GM18499 (cell line): ENCODE data around the gene SDCCAG8.

Experiments used
- ATAC-seq: cut with Tn5 transposase; IDR thresholded peaks from one replicate; pipeline ENCODE4 v1.9.1; 2021; ENCODE audit warnings: moderate number of reproducible peaks; ENCODE audit not compliant: insufficient read depth, unreplicated experiment

The SDCCAG8 gene

DNA sequence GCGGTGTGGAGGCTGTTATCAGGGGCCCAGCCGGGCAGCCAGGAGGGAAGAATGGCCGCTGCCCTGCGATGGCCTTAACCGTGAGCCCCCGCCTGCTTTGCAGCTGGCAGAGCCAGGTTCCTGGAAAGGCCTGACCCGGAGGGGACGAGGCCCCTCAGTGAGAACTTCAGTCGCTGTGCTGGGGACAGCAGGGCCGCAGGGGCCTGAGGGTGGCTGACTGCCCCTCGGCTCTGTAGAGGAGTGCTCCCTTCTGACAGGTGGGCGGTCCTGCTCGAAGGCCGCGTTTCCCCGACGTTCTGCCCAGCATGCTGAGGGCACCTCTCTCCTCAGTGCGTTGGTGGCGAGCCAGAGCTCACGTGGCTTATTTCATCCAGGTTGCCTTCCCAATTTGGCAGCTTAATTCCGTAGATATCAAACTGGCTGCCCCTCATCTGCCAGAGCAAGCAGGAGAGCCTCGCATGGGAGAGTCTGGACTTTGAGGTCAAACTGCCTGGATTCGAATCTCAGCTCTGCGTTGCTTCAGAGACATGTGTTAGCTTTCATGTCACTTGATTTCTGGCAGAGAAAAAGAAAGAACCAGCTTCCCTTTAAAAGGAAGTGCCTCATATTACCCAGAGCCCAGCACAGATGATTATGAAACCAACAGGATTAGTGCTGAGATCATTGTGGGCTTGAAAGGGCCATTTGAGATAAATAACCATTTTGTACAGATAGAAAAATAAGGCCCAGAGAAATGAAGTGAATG, 239.8 kb downstream of the SDCCAG8 start:
- no peak for ATAC-seq

DNA sequence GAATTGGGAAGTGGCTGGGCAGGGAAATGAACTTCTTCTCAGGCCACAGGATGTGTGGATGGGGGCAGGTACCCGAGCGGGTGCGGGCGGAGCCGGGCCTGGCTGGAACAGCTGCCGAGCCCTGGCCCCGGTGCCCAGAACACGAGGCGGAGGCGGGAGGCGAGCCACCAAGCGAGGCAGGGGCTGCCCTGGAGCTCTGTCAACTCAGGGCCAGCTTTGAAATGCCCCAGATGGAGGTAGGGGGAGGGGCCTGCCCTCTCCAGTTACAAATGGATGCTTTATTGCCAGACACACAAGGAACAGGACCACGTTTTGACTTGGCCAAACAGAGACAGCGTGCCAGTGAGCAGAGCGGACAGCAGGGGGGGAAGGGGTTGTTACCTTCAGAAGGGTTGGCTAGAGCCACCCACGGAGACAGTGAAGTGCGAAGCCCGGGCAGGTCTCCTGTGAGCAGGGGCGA, 240.4 kb downstream of the SDCCAG8 start:
- ATAC-seq: no peak

DNA sequence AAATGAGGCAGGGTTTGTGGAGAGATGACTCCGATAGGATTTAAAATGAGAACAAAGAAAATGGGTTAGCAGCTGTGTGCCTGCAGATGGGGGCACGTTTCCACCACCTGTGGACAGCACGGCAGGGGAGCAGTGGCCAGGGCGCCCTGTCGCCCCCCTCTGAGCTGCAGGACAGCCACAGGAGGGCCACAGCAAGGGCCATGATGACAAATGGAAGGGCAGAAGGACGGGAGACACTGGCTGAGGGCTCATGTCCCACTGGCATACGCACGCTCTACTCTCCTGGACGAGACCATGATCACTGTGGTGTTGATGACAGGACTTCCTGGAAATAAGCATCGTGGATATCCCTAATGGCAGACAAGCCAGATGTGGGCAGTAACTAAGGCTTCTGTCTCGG, 241.0 kb downstream of the SDCCAG8 start:
- no peak for ATAC-seq

DNA sequence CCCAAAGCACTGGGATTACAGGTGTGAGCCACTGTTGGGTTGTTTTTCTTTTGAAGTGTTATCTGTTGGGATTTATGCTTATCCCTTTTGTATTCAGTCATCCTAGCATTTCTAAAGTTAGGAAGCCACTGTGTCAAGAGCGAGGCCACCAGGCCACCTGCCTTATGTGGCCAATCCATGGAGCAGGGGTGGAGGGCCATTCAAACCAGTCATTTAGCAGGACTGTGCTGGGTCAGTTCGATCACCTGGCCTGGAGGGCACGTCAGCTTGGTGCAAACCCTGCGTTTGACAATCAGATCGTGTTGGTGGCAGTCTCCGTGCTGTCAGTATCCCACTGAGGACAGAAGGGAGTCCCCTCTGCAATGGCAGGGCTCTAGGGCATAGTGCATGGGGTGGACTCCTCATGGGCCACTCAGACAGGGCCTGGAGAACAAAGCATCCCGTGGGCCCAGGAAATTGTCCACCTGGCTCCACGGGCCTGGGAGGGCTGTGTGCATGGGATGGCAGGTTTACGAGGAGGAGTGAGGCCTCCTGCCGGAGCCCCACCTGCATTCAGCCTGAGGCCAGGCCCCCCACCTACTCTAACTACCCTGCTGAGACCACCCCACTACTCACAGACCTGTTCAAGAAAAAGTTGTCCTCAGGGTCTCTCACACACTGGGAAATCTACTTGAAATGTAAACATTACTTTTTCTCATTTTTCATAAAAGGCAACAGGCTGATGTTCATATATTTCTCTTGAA, 242.3 kb downstream of the SDCCAG8 start:
- ATAC-seq: no peak

DNA sequence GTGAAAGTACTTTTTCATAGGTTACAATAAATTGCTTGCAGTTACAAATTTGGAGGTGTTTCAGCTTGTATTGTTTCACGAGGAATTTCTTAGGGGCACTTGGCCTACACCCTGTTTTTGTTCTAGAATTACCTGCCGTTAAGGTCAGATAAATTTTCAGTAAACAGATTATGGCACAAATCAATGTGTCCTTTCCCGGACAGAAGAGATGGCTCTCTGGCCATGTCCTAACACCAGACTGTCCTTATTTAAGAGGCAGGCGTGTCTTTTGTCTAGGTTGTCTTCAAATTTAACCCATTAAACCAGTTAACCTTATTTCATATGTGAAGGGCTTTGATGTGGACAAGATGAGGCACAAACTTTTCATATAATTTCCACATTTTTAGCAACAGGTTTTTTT, 243.4 kb downstream of the SDCCAG8 start:
- no peak for ATAC-seq

DNA sequence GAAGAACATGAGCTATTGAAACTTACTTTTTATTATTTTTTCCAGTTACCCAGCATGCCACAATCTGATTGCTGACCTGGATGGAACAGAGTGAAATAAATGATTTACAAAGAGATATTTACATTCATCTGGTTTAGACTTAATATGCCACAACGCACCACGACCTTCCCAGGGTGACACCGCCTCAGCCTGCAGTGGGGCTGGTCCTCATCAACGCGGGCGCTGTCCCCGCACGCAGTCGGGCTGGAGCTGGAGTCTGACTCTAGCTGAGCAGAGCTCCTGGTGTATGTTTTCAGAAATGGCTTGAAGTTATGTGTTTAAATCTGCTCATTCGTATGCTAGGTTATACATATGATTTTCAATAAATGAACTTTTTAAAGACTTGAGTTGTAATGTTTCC, 243.9 kb downstream of the SDCCAG8 start:
- ATAC-seq: no peak

DNA sequence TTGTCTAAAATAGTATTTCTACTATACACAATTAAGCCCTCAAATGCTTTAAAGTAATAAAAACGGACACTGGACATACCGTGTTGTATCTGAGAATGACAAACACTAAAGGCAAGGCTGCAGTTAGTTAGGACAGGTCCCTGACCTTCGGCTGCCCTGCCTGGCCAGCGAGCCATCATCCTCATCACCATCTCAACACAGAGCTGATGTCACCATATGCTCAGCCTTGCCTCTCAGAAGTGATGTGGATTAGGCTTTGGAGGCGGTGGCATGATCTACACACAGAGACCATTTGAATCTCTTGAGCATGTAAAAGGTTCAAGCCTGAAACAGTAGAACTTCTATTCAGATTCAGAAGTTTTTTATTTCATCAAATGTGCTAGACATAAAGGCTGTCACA, 244.7 kb downstream of the SDCCAG8 start:
- ATAC-seq: no peak

DNA sequence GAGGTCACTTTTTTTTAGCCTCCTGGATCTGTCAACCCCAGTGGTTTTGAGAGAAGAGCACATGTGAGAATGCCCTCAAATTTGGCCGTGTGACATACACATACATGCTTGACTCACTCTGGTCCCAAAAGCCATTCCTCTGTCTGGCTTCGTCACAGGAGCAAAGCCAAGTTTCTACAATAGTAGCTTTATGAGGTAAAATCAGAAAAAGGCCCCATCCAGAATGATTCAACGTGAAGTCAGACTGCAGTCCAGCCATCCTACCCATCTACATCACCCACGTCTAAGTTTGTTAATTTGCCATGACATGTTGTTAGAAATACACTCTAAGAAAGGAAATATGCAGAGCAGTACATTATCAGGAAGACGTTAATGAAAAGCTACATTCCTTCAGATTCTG, 245.2 kb downstream of the SDCCAG8 start:
- ATAC-seq: no peak

DNA sequence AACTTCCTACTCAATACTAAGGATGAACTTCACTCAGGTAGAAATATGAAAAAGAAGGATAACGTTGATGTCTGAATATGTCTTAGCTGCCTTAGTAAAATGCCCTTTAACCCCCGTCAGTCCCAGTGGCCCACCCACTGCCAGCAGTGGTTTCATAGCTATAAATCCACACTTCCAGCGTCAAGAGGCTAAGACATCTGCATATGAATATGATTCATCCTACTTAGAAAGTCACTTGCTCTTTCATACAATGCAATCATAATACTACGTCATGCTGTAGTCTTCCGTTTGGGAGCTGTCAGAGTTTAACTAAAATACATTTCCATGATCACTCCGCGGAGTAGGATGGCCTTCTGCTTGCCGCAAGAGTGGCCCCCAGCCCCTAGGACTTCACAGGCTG, 247.3 kb downstream of the SDCCAG8 start:
- ATAC-seq: no peak

DNA sequence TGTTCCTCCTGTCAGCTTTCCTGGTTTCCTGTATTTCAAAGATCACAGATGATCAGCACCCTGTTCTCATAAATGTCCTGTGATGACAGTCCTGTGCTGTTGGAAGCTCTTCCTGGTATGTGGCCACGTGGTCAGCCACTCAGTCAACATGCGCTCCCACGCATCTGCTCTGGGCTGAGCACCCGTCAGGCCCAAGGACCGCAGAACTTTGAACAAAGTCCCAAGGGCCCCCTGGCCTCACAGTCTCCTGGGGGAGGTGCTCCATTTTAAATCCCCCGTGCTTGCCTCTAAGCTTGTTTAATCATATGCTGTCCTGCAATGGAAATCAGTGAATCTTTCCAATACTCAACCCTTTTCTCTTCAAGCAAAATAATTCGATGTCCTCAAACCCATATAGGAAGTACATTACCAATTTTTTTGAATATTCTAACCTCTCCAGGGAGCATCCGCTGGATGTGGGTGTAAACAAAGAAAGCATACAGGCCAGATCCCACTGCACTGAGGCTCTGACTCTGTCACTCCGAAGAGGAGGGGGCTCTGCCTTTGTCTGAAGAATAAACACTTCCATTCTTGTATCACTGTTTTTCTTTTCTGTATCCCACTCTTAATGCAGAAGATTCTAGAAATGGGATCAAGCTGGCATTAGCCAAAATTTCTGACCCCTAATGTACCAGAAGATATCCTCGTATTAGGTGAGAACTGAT, 250.3 kb downstream of the SDCCAG8 start:
- ATAC-seq: peak; percentile 43

DNA sequence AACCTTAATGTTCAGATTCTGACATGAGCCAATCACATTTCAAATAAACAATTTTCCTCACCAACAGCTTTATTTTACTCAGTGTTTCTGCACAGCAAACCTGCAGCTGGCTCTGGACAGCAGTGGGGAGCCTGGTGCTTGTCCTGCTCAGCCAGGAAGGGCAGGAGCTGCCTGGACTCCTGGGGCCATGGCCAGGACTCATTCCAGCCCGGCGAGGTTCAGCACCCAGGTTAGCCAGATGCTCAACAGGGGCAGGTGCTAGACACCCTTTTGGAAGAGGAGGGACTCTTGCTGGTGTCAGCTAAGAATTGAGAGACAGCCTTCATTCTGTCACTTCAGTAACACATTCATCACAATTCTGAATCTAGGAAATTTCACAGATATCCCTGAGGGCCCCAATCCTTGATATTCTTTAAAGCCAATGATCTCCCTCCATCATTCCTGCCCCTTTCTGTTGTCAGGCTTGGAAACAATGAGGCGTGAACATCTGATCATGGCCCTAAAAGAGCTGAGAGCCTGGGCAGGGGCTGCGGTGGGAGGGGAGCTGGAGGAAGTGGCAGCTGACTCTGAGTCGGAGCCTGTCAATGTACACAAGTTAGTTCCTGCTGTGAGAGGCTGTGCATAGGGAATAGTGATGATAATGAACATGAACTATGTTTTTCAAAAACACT, 251.3 kb downstream of the SDCCAG8 start:
- ATAC-seq: no peak

DNA sequence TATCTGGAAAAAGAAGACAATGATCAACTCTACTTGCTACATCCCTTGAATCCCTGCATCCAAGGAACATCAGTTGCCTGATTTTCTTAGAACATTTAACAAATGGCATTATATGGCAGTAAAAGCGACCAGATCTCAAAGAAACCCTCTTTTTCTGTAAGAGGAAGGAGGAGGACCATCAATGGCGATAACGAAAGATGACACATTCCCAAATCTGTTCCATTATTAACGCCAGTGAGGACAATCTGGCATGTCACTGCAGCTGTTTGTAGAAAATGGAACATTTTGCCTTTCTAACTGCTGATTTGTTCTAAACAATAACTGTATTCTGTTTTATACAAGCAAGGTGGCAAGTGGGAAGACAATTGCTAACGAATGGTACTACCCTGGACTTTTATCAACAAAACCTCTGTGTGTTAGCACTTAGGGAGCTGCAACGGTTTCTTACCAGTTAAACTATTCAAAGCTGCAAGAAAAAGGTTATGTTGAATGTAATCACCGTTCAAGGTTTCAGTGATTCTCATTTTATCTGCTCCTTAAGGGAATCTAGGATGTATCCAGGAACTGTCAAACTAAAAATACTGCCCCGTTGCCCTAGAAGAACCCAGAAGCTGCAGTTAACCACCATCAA, 251.9 kb downstream of the SDCCAG8 start:
- no peak for ATAC-seq

DNA sequence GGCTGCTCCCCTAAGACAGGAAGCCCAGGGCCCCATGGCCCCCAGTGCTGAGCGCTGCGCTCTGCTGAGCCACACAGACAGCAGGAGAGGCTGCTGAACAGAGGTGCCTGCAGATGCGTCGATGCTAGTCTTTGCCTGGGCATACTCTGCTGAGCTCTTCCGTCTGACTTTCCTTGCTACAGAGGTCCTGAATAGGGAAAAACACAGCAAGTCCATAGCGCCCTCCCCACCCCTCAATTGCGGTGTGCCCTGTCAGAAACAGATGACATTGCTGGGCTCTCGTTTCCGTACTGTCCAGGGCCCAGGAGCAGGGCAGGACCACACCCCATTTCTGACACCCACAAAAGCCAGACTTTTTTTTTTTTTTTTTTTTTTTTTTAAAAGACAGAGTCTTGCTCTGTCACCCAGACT, 252.5 kb downstream of the SDCCAG8 start:
- ATAC-seq: no peak

DNA sequence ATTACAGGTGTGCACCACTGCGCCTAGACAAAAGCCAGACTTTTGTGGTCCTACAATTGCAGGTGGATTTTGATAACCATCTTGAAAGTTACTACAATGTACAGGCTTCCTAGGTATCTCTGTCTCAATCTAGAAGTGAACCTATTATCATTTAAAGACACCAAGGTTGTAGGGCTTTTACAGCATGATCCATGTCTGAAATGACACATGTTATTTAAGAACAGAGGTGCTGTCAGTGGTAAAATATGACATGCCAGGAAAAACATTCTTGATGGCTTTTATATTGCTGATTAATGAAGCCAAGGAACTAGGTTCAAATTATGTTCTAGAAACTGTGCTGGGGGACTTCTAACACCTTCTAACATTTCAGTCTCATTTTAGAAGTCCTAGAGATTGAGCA, 253.1 kb downstream of the SDCCAG8 start:
- ATAC-seq: no peak

DNA sequence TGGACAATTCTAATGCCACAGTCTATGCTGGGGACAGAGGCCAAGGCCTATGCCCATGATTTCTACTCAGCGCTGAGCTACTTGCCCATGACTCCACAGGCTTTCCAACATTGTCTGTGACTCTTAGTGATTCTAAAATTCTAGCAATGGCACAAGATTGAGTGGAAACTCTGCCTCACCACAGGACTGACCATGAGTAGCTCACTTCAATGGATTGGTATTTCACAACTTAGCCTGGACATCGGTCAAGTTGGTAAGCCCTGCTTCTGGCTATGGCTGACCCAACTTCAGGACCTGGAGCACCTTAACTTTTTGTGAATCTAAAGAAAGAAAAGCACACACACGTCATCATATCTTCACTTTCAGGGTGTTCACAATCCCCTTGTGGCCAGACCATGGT, 255.1 kb downstream of the SDCCAG8 start:
- no peak for ATAC-seq

DNA sequence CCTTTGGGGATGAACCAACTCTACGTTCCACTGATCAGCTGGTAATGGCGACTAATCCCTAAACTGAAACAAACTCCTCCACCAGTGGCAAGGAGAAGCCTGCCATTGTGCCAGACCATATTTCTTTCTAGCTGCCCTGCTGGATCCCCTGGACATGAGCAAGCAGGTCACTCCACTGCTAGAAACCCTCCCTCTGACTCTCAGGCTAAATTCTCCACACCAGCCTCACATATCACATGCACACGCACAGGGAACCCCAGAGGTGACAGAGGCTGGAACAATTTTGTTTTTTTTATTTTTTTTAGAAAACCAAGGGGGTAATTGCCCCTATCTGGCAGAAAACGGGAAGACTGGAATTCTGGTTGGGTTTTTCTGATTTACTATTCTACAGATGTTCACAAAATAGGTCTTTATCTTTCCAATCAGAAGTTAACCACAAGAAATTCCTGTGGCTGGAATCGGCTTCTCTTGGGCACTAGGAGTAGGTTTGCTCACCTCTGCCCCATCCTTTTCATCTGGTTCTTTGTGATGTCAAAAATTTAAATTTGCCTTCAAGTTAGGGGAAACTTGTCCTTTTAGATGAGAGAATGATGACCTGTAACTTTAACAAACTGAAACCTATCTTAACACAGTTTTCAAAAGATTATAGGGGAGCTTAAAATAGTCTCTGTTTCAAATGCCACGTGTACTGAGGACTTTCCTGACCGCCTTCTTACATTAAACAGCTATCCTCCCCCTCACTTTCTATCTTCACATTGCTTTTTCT, 258.1 kb downstream of the SDCCAG8 start:
- ATAC-seq: no peak

DNA sequence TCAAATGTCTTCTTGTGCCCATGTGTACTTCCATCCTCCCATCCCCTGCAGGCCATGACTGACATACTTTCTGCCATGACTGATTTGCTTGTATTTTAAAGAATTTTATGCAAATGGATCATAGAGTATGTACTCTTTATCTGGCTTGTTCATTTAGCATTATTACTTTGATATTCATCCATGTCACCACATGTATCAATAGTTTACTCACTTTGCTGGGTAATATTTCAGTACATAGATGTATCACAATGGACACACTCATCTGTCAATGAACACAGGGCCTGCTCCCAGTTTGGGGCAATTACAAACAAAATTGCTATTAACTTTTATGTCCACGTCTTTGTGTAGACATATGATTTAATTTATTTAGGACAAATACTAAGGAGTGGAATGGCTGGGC, 259.1 kb downstream of the SDCCAG8 start:
- no peak for ATAC-seq

DNA sequence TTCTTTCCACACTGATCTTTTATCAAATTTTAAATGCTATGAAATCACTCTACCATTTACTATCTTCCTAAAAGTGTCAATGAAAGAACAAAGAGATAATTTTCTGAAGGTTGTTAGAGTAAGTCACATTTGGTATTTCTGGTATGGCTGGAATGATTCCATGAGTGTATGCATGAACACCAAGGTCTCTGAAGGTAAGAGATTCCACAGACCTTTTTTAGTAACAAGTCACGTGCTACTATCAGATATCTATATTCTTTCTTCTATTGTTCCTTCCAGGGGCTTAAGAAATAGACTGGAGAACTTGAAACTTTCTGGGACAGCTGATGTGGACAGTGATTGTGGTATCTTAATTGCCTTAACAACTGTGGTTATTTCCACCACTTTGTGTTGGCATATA, 265.0 kb downstream of the SDCCAG8 start:
- no peak for ATAC-seq

DNA sequence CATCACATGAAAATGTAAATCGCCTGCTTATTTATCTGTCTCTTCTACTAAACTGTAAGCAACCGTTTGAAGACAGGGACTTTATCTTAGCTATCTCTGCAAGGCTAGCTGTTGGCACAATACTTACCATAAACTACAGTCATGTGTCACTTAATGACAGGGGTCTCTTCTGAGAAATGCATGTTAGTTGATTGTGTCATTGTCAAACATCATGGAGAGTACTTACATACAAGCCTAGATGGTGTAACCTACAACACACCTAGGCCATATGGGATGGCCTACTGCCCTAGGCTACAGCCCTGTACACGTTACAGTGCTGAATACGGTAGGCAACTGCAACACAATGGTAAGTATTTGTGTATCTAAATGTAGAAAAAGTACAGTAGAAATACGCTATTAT, 267.9 kb downstream of the SDCCAG8 start:
- ATAC-seq: no peak

DNA sequence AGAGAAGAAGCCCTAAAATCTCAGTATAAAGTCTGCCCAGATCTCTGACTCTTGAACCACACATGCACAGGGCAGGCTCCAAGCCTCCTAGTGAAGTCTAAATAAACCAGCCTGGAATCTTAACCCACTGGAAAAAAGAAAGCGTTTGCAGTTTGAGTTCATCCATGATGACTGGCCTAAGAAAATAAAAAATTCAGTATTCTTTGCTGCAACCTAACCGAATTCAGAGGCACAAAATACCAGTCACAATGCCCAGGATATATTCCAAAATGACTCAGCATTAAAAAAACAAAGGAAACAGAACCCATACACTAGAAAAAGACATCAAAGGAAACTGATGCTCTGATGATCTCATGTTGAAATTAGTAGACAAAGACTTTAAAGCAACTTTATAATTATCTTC, 269.2 kb downstream of the SDCCAG8 start:
- no peak for ATAC-seq
